ENCODE data around the gene ZNF683. TPM values are rescaled to one million over a fixed set of nuclear protein-coding genes. Genes with fewer than 3 reads are reported as not detected.
A peak's percentile ranks its signal among the peaks of the same experiment; 100 is the strongest.
"Not testable (repeated sequence)": the region's sequence is repeated elsewhere in the genome, so short reads cannot be mapped to it uniquely, and the experiment has no call there.

The ZNF683 gene
- polyA plus RNA-seq, 3 donors = not detected

- no peak for DNase-seq (ENCODE audit: low read depth in 3 of 3, low spot score in 2 of 3)
Observed at GRCh38 chr1:26340047-26340481, 32.5 kb downstream of the ZNF683 start.

DNA sequence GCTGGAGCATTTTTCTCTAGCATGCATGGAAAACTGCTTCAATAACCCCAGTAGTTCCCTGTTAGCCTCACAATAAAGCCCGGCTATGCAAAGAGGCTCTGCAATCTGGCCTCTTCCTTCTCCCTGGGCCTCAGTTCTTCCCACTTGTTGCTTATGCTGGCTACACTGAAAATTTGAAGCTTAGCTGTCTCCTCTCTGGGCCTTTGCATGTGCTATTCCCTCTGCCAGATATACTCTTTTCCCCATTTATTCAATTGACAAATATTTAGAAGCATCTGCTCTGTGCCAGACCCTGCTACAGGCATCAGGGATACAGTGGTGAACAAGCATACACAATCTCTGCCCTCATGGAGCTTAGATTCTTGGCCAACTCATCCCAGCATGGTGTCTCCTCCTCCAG lies 33.9 kb downstream of the ZNF683 start:
- no peak for DNase-seq (ENCODE audit: low read depth in 3 of 3, low spot score in 2 of 3)

DNA sequence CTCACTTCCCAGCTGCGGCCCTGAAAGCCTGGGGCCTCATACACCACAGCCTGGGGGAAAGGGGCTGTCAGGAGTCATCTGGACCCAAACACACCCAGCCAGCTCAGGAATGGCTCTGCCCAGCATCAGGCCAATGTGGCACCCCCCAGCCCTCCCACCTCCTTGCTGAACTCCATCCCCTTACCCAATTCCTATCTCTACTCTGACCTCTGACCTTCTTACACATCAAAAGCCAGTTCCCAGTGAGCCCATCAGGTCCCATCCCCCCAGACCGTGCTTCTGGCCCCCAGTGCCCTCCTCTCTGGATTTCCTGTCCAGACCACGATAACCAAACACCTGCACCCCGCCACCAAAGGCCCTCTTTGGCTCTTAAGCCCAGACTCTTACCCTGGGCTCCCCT lies 34.9 kb downstream of the ZNF683 start:
- DNase-seq (ENCODE audit: low read depth in 3 of 3, low spot score in 2 of 3) = no peak

DNA sequence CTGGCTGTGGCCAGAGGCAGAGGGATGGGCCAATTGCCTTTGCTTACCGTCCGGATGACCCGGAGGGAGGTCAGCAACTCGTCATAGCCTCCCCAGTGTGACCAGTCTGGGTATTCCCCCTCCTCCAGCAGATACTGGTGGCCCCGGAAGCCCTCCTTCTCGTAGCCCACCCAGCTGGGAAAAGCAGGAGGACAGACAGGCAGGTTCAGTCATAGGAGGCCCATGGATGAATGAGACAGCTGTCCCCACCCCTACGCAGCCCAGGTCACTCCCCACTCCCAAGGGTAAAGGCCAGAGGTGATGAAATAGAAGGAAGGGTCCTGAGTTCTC lies 35.4 kb downstream of the ZNF683 start:
- DNase-seq (ENCODE audit: low read depth in 3 of 3, low spot score in 2 of 3) = no peak

- peak; percentile 18 to 48 (median 38) for DNase-seq (ENCODE audit: low read depth in 3 of 3, low spot score in 2 of 3)
Observed at GRCh38 chr1:26336477-26337205, 35.9 kb downstream of the ZNF683 start.

DNA sequence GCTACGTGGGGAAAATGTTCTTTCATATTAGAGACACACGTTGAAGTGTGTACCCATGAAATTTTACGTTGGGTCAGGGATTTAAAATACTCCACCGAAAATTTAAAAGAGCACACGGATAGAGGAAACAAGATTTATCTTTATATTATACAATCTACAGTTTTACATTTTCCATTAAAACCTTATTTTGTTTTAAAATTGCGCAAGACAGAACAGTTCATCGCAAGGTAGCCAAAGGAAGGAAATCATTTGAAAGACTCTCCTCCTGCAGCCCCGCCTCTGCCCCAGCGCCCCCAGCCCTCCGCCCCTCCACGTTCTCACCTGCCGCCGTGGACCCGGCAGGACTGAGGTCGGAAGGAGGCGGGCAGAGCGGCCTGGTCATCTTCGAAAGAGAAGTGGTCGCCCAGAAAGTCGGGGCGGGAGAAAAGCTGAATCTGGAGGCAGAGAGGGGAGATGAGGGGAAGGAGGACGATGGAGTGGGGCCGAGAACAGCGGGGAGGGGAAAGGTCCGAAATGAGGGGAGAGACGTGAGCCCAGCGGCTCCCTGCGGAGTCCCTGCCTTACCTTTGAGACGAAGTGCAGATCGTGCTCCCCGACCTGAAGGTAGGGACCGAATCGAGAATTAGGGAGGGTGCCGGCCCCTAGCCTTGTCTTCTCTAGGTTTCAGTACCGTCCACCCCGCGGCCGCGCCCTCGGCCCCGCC lies 36.6 kb downstream of the ZNF683 start:
- DNase-seq (ENCODE audit: low read depth in 3 of 3, low spot score in 2 of 3) = no peak

- not testable (repeated sequence) for DNase-seq (ENCODE audit: low read depth in 3 of 3, low spot score in 2 of 3)
Observed at GRCh38 chr1:26333312-26333711, 39.2 kb downstream of the ZNF683 start.

DNA sequence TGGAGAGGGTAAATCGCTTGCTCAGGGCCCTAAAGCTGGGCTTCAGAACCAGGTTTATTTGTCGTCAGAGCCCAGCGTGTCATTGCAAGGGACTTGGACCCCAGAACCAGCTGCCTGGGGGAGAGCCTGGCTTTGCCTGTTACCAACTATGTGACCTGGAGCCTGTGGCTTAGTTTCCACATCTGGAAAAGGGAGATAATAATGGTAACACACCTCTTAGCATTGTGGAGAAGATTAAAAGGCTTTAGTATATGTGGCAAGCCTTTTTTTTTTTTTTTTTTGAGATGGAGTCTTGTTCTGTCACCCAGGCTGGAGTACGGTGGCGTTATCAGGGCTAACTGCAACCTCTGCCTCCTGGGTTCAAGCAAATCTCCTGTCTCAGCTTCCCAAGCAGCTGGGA lies 42.3 kb downstream of the ZNF683 start:
- no peak for DNase-seq (ENCODE audit: low read depth in 3 of 3, low spot score in 2 of 3)

GRCh38 chr1:26329380-26329779 lies 43.2 kb downstream of the ZNF683 start:
- DNase-seq (ENCODE audit: low read depth in 3 of 3, low spot score in 2 of 3) = not testable (repeated sequence)

- DNase-seq (ENCODE audit: low read depth in 3 of 3, low spot score in 2 of 3) = no peak
Observed at GRCh38 chr1:26328597-26328996, 44.0 kb downstream of the ZNF683 start.

DNA sequence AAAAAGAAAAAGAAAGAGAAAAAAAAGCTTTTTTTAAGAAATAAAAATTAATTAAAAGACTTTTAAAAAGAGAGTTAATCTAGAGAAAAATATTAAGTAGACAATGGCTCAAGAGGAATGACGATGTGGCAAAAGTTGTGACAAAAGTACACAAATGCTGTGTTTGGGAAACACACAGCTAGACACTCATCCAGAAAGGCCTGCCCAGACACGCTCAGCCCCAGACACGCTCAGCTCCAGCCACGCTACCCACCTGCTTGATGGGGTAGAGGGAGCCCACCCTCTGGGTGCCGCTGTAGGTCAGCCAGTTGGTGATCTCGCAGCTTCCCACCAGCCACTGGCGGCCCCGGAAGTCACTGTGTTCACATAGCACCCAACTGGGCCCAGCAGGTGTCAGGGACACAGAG lies 44.6 kb downstream of the ZNF683 start:
- no peak for DNase-seq (ENCODE audit: low read depth in 3 of 3, low spot score in 2 of 3)

DNA sequence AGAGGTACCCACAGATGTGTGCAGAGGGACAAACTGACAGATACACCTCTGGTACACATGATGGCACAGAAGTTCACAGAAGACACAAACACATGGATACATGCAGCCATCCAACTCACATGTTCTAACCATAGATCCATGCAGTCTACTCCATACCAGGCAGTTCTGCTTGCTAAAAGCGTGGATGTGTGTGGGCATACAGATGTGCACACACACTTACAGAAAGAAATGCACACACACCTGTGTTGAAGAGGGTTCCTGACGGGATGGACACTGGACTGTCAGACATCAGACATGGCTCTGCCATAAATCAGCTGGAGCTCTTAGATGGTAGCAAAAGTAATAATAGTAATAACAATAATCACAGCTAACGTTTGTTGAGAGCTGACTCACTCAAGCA lies 48.0 kb downstream of the ZNF683 start:
- no peak for DNase-seq (ENCODE audit: low read depth in 3 of 3, low spot score in 2 of 3)

DNA sequence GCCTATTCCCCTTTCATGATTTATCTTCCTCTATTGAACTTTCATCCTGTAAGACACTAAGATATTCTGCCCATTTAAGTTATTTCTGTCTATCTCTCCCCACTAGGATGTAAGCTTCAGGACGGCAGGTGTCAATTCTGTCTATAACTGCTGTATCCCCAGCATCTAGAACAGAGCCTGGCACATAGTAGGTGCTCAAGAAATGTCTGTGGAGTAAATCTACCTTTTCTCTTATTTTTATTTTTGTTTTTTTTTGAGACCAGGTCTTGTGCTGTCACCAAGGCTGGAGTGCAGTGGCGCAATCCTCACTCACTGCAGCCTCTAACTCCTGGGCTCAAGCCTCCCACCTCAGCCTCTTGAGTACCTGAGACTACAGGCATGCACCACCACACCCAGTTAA lies 49.2 kb downstream of the ZNF683 start:
- DNase-seq (ENCODE audit: low read depth in 3 of 3, low spot score in 2 of 3) = no peak

- no peak for DNase-seq (ENCODE audit: low read depth in 3 of 3, low spot score in 2 of 3)
Observed at GRCh38 chr1:26322042-26322331, 50.6 kb downstream of the ZNF683 start.

- peak; percentile 43 to 61 (median 59) for DNase-seq (ENCODE audit: low read depth in 3 of 3, low spot score in 2 of 3)
Observed at GRCh38 chr1:26321315-26322041, 51.1 kb downstream of the ZNF683 start.

- DNase-seq (ENCODE audit: low read depth in 3 of 3, low spot score in 2 of 3) = no peak
Observed at GRCh38 chr1:26320896-26321295, 51.7 kb downstream of the ZNF683 start.

DNA sequence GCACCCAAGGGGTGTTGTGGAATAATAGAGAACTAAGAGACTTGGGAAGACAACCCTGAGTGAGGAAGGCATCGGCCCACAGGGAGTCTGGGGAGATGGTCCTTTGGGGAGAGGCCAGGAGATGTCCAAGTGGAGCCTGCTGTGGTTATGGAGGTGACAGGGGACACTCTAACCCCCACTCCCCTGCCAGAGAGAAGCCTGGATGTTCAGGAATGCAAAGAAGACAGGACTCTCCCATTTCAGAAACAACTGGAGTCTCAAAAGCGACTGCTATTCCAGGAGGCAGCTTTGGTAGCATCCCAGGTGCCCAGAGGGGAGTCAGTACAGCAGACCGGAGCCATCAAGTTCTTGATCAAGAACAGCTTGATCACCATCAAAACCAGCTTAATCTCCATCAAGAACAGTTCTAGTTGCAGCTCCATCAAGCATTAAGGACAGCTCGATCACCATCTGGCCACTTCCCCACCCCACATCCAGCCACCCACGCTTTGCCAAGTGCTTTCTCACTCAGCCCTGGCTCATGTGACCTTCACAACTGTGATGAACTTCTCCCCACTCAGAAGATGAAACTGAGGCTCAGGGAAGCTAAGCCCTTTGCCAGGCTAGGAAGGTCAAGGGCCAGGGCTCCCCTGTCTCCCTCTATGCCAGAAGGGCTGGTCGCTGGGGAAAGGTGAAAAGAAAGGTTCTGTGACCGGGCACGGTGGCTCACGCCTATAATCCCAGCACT lies 54.0 kb downstream of the ZNF683 start:
- DNase-seq (ENCODE audit: low read depth in 3 of 3, low spot score in 2 of 3) = no peak

- no peak for DNase-seq (ENCODE audit: low read depth in 3 of 3, low spot score in 2 of 3)
Observed at GRCh38 chr1:26317612-26318337, 54.8 kb downstream of the ZNF683 start, which contains the start of gene CD52. CD52 (plus strand) TSS chr1:26317958; CDS start chr1:26318018, 60 bp downstream.

GRCh38 chr1:26317146-26317545 lies 55.4 kb downstream of the ZNF683 start:
- no peak for DNase-seq (ENCODE audit: low read depth in 3 of 3, low spot score in 2 of 3)
